SKM-1 treated with dmso at 0.1 percent for 144 hours (cell line): ENCODE results near the gene TRABD.

Experiments
- DNase-seq: peaks from one replicate; lab custom pipeline; 2025; ENCODE audit not compliant: unreplicated experiment; lab: John Stamatoyannopoulos, UW

TRABD gene

DNA sequence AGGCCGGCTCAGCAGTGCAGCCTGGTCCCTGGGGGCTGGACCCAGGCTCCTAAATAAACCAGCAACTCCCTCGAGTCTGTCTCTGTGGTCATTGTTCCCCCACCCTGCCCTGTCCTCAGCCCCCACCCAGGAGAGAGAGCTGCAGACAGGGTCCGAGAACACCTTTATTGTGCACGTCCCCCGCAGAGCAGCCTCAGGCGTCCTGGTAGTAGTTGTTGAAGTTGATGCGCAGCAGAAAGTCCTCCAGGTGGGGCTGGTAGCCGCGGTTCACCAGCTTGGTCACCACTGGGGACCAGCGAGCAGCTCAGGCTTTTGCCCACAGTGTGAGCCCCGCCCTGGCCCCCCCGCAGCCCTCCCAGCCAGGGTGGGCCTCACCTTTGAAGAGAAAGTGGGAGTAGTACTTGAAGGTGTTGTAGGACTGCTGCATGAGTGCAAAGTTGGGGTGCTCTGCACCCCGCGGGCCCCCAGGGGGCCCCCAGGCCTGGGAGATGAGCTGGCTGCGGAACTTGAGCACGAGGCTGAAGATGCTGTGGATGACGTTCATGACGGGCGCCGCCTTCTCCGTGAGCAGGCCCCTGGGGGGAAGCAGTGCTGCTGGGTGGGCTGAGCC is 31.9 kb downstream of the TRABD start:
- DNase-seq: no peak

DNA sequence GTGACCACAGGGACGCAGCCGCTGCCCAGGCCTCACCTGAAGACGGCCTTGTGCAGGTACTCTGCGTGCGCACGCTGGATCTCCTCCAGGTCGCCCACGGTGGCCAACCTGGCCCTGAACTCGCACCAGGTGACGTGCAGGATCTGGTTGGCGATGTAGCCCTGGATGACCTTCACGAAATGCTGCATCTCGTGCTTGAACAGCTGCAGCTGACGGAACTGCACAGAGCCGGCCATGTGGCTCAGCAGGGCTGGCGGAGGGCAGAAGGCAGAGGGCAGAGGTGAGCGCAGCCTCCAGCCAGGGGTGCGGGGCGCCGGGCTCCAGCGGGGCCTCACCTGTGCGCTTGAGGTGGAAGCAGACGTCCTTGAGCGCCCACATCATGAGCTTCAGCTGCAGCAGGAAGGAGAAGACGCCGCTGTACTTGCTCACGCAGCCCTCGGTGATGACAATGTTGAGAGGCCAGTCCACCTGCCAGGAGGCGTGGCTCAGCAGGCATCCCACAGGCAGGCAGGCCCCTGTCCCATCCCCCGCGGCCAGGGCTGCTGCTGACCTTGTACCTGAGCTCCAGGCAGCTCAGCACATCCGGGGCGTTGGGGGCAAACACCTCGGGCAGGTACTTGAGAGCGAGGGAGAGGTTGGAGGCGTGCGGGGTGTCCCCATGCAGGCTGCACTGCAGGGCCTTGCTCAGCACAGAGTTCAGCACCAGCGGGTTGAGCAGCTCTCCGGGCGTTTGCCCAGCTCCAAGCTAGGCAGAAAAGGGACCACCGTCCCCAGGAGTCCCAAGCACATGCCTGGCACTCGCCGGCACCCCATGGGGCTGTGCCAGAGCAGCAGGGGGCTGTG is 32.7 kb downstream of the TRABD start:
- no peak for DNase-seq

DNA sequence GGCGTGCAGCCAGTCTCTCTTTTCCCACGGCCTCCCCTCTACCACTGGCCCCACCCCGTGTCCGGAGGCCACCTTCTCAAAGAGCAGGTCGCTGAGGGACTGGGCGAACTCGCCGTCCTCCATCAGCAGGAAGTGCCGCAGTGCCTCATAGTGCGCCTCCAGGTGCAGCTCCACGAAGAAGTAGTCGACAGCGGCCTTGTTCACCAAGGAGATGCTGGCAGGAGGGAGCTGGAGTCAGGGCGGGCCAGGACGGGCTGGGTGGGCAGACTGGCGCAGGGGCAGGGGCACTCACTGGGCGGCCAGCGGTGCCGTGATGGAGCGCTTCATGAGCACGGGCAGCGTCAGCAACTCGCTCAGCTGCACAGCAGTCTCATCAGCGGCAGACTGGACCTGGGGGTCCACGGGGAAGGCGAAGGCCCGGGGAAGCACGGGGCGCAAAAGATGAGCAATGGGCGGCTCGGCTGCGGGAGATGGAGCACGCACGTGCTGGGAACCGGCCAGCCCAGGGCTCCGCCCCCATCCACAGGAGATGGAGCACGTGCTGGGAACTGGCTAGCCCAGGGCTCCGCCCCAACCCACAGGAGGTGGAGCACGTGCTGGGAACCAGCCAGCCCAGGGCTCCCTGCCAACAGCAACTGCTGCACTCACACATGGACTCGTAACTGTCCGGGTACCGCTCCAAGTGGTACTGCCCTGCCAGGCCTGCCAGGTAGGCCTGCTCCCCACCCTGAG is 33.4 kb downstream of the TRABD start:
- DNase-seq: no peak

DNA sequence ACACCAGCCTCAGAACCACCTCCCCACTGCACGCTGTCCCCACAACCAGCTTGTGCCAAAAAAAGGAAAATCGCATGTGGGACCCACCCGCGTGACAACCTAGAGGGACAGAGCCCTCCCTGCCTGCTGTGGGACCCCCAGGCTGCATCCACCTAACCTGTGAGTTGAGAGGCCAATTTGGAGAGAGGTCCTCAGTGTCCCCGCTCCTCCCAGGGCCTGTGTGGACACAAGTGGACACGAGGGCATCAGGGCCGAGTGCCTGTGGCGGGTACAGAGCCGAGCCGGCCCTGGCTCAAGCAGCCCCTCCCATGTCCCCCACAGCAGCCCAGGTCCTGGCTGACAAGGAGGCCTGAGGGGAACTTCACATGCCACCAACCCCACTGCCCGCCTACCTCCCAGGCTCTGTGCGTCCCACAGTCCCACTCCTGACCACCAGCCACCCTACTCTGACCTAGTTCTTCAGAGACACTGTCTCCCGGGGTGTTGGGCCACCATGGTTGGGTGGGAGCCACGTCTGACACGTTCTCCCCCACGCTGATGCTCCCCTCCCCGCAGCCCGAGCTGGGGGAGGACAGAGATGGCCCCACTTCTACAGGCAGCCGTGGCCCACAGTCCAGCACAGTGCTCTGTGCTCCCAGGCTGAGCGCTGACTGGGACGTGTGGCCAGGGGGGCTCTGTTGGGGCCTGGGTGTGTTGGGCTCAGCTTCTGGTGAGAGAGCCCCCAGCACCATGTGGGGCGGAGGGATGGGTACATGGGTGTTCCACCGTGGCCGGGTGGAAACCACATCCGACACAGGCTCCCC is 34.3 kb downstream of the TRABD start:
- DNase-seq: no peak

DNA sequence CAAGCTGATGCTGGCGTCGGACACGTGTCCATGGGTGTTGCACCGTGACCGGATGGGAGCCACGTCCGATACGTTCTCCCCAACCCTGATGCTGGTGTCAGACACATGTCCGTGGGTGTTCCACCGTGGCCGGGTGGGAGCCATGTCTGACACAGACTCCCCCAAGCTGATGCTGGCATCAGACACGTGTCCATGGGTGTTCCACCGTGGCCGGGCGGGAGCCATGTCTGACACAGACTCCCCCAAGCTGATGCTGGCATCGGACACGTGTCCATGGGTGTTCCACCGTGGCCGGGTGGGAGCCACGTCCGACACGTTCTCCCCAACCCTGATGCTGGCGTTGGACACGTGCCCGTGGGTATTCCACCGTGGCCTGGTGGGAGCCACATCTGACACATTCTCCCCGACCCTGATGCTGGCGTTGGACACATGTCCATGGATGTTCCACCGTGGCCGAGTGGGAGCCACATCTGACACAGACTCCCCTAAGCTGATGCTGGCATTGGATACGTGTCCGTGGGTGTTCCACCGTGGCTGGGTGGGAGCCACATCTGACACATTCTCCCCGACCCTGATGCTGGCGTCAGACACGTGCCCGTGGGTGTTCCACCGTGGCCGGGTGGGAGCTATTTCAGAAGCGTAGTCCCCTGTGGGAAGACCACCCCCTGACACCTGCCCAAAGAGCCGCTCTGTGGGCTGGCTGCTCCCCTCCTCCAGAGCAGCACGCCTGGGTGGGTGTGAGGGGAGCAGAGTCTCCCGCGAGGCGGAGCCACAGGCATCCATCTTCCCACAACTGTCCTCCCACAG is 35.1 kb downstream of the TRABD start:
- no peak for DNase-seq

GRCh38 chr22:50221410-50222300 is 35.9 kb downstream of the TRABD start:
- no peak for DNase-seq

GRCh38 chr22:50222508-50222907 is 36.8 kb downstream of the TRABD start:
- DNase-seq: no peak

DNA sequence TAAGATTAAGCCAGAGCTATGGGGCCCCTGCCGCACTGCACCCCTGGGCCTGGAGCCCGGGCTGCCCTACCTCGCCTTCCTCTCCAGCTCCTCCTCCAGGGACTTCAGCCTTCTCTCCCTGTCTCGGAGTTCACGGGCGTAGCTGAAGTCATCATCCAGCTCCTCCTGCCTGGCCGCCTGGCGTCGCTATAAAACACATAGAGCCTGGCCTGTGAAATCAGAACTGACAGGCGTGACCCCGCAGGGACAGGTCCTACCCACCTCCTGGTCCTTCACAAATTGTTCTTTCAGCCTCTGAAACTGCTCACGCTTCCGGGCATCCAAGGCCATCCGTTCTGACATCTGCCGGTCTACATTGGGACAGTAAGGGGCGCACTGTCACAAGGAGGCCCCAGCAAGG is 38.4 kb downstream of the TRABD start:
- no peak for DNase-seq

DNA sequence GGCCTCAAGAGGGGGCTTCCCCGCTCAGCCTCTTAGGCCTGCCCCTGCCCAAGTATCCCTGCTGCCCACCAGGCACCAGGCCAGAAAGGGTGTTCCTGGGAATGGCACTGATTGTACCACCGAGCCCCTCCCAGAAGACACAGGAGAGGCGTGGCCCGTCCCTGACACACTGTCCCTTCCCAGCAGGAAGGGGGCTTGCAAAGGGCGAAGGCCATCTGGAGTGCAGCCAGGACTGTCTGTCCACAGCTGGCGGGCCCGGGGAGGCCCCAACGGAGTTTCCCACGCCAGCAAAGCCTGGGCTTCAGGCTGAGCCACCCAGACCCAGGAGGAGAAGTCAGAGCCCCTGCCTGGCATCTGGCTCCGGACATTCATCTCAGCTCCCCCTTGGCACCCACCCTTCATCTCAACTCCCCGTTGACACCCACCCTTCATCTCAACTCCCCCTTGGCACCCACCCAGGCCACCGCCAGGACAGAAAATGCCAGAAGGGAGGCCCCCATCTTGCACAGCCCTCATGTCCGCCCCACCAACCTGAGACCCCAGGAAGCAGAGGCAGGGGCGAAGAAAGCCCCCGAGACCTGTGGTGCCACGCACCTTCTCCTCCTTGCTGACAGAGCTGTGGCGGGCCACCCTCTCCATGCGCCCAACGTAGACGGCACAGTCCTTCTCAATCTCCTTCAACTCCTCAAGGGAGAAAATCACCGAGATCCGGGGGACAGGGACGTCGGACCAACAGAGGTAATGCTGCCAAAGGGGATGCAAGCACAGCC is 39.7 kb downstream of the TRABD start:
- no peak for DNase-seq

GRCh38 chr22:50226063-50226874 is 40.6 kb downstream of the TRABD start:
- DNase-seq: no peak

DNA sequence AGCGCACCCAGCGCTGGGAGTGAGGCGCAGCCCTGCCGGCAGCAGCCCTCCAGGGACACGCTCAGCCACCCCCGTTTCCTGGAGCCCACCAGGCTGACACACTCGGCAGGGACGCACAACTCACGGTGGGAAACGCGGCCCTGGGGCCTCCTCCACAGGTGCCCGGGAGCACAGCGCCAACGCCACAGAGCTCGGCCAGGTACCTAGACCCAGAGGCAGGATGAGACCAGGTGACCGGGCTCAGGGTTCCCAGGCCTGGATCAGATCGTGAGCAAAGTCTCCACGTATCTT is 41.1 kb downstream of the TRABD start:
- DNase-seq: no peak

DNA sequence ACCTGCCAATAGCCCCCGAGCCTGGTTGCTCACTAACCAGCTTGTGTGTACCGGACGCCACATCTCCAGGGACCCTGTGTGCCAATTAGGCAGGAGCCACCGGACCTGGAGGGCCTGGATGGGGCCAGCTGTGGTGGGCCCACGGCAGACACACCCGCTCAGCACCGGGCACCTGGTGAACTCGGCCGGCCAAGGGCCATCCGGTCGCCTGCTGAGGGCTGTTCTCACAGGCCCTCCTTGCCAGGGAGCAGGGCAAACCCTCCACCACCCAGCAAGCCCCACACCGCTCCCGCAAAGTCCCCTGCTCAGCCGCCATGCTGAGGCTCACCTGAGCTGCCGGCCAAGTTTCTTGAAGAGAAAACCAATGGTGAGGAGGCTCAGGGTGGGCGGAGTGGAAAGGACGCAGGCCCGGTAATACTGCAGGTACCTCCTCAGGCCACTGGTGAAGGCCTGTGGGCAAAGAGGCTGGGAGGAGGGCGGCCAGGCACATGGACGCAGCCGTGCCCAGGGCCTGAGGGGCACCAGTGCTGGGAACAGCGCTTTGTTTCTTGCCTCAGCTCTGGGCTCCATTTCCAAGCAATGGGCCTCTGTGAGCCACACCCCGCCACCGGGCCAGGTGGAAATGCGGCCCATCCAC is 42.0 kb downstream of the TRABD start:
- DNase-seq: no peak

GRCh38 chr22:50228366-50228765 is 42.7 kb downstream of the TRABD start:
- no peak for DNase-seq

DNA sequence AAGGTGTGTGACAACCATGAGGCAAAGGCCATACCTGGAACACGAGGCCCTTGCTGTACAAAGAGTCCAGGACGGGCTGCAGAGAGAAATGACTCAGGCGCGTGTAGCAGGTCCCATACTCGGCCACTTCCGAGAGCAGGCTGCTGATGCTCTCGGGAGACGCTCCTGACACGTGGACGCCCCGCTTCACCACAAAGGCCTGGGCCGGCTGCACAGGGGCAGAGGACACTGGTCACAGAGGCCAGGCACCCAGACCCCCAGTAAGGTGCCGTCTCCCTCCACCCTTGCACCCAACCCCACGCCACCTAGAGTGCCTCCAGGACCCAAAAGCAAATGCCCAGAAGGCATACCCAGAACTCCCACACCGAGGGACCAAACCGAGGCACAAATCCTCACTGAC is 43.7 kb downstream of the TRABD start:
- DNase-seq: no peak

DNA sequence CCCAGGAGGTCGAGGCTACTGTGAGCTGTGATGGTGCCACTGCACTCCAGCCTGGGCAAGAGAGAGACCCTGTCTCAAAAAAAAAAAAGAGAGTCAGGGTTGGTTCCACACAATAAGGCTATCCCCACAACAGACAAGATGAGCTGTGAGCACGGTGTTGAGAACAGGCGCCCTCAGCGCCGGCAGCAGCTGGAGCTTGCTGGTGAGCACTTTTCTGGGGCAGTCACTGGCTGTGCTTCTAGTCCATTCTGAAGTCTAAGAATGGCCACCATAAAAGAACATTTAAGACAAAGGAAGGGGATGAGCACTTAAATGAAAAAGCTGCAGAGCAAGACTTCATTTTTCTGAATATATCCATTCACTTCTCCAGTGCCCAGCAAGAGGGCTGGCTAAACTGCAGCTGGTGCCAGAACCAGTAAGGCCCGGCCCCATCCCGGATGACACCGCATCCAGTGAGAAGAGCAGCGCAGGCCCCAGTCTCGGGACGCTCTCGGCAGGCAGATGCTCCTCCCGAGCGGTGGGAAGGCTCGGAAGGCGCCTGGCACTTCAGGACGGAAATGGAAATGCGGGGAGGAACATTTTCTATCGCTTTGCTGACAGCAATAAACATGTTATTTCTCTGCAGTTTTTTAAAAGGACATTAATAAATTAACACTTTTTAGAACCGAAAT is 46.9 kb downstream of the TRABD start:
- DNase-seq: no peak

DNA sequence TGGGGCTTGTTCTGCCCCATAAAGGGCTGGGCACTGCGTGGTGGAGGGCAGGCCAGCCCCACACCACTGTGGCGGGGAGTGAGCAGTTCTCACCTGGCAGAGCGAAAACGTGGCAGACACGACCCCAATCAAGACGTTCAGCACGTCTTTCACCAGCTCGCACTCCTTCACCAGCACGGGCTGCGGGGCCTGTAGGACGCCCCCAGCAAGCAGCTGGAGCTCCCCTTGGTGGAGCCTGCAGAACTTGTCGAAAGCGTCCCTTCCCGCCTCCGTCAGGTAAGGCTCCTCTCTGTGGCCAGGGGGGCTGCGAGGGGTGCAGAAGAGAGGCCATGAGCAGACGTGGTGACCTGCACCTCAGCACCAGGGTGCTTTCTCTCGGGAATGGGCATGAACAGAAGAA is 47.5 kb downstream of the TRABD start:
- DNase-seq: no peak
